ENCODE results near the gene SYTL3.

GRCh38 chr6:158610319-158610968 lies 39.4 kb upstream of the SYTL3 start:
- TF ChIP-seq GATA2 (IDR thresholded peaks at IDR 0.05; ENCODE audit: low read depth, low read length) (no peak), GATA3 (IDR thresholded peaks at IDR 0.05; ENCODE audit: low read depth, low read length) (no peak)

All from SH-SY5Y (cell line).